CD14-positive monocyte (primary cell): Measurements from ENCODE around the gene KRT85. TPM values are rescaled to one million over a fixed set of nuclear protein-coding genes. Genes with fewer than 3 reads are reported as not detected.

ENCODE experiments used
- DNase-seq, 3 donors: peaks; one replicate each; pipeline ENCODE4 v3.0.0-alpha.2; 2011 to 2022
- H2AFZ ChIP-seq: 2 replicates; pipeline ENCODE4 v1.6.0; 2012; ENCODE audit warnings: mild to moderate bottlenecking, low read depth, low read length, inconsistent platforms; ENCODE audit not compliant: insufficient read depth, poor library complexity, severe bottlenecking
- H3K27ac ChIP-seq, 2 donors: 1 replicate in 1 of 2; 2 replicates in 1 of 2; pipeline ENCODE4 v1.5.1; 2012 to 2013; ENCODE audit warnings: low read length in 2 of 2, control low read depth in 1 of 2, inconsistent platforms in 1 of 2, low read depth in 1 of 2, mild to moderate bottlenecking in 1 of 2
- H3K27me3 ChIP-seq, 2 donors: one replicate each; pipeline versions ENCODE4 v1.6.0 to v1.6.1; 2011 to 2013; ENCODE audit warnings: low read length in 2 of 2; ENCODE audit not compliant: control insufficient read depth in 2 of 2, insufficient read depth in 2 of 2
- H3K36me3 ChIP-seq, 2 donors: replicated peaks in 1 of 2; 1 replicate in 1 of 2; 2 replicates in 1 of 2; pipeline versions ENCODE4 v1.5.1 to v1.6.1; 2012 to 2013; ENCODE audit warnings: low read length in 2 of 2, control low read depth in 1 of 2, inconsistent platforms in 1 of 2, mild to moderate bottlenecking in 1 of 2; ENCODE audit not compliant: insufficient read depth in 2 of 2, control insufficient read depth in 1 of 2
- H3K4me1 ChIP-seq, 2 donors: 1 replicate in 1 of 2; 2 replicates in 1 of 2; pipeline versions ENCODE4 v1.5.1 to v1.6.1; 2012 to 2013; ENCODE audit warnings: low read length in 2 of 2, control low read depth in 1 of 2, inconsistent platforms in 1 of 2, mild to moderate bottlenecking in 1 of 2, moderate library complexity in 1 of 2; ENCODE audit not compliant: insufficient read depth in 2 of 2, control insufficient read depth in 1 of 2
- H3K4me2 ChIP-seq: replicated peaks from 2 replicates; pipeline ENCODE3; 2012; ENCODE audit warnings: low read length, moderate library complexity, mild to moderate bottlenecking; ENCODE audit not compliant: poor library complexity, severe bottlenecking; ENCODE audit errors: extremely low read depth
- H3K4me3 ChIP-seq, 3 experiments: fragments of 200-600 bp in 1 of 3; sonication (generic) in 1 of 3; replicated peaks in 1 of 3; 1 replicate in 2 of 3; 2 replicates in 1 of 3; pipeline ENCODE4 v1.5.1; 2011 to 2013; ENCODE audit warnings: low read length in 3 of 3, mild to moderate bottlenecking in 3 of 3, control low read depth in 2 of 3, low read depth in 2 of 3, inconsistent platforms in 1 of 3, moderate library complexity in 1 of 3
- H3K79me2 ChIP-seq: 2 replicates; pipeline ENCODE4 v1.6.0; 2012; ENCODE audit warnings: mild to moderate bottlenecking, control low read depth, inconsistent platforms, low read length, moderate library complexity; ENCODE audit not compliant: insufficient read depth
- H3K9ac ChIP-seq: 2 replicates; pipeline ENCODE4 v1.6.0; 2017; ENCODE audit warnings: low read length, mild to moderate bottlenecking; ENCODE audit not compliant: insufficient read depth, poor library complexity, severe bottlenecking
- H3K9me3 ChIP-seq, 2 donors: replicated peaks in 1 of 2; 1 replicate in 1 of 2; 2 replicates in 1 of 2; pipeline versions ENCODE4 v1.5.1 to v1.6.1; 2012 to 2013; ENCODE audit warnings: low read length in 2 of 2, control low read depth in 1 of 2; ENCODE audit not compliant: control insufficient read depth in 1 of 2, insufficient read depth in 1 of 2
- H4K20me1 ChIP-seq: 2 replicates; pipeline ENCODE4 v1.6.0; 2012; ENCODE audit warnings: mild to moderate bottlenecking, low read length, control low read depth, moderate library complexity; ENCODE audit not compliant: insufficient read depth
- H3K27ac Mint-ChIP-seq, 7 donors: one replicate each; pipeline ENCODE4 v1.8.0; 2020; ENCODE audit warnings: mild to moderate bottlenecking in 7 of 7, mixed read lengths in 7 of 7, moderate library complexity in 6 of 7, inconsistent platforms in 2 of 7
- H3K27me3 Mint-ChIP-seq, 3 donors: one replicate each; pipeline ENCODE4 v1.8.0; 2021 to 2022; ENCODE audit warnings: low read depth in 3 of 3, mild to moderate bottlenecking in 3 of 3, mixed read lengths in 3 of 3, moderate library complexity in 3 of 3, inconsistent platforms in 1 of 3
- H3K36me3 Mint-ChIP-seq, 2 donors: one replicate each; pipeline ENCODE4 v1.8.0; 2020; ENCODE audit warnings: mixed read lengths in 2 of 2, inconsistent platforms in 1 of 2, mild to moderate bottlenecking in 1 of 2
- H3K4me1 Mint-ChIP-seq: one replicate; pipeline ENCODE4 v1.8.0; 2020; ENCODE audit warnings: mild to moderate bottlenecking, mixed read lengths
- H3K4me3 Mint-ChIP-seq, 2 donors: one replicate each; pipeline ENCODE4 v1.8.0; 2020; ENCODE audit warnings: mild to moderate bottlenecking in 2 of 2, mixed read lengths in 2 of 2, moderate library complexity in 1 of 2
- H3K9me3 Mint-ChIP-seq, 7 donors: one replicate each; pipeline ENCODE4 v1.8.0; 2020 to 2022; ENCODE audit warnings: mixed read lengths in 7 of 7, mild to moderate bottlenecking in 6 of 7, moderate library complexity in 6 of 7, inconsistent platforms in 2 of 7
- CTCF ChIP-seq: fragments of 200-600 bp; IDR thresholded peaks from one replicate; pipeline ENCODE4 v1.8.0; 2022; ENCODE audit warnings: antibody characterized with exemption, mild to moderate bottlenecking
- WGBS: methylation state at CpG from one replicate; pipeline ENCODE4 v1.1.5; 2013; ENCODE audit warnings: missing lambda C conversion rate; ENCODE audit not compliant: insufficient coverage; 5-methylcytosine and 5-hydroxymethylcytosine counted together
- intact Hi-C, 2 donors: fragments of 100-400 bp; cut with micrococcal nuclease; formaldehyde crosslinking; loops; one replicate each; pipeline versions ENCODE4 v1.15.0 to v1.15.1; 2023
- polyA plus RNA-seq, 3 donors: library from polyadenylated mRNA; depleted of rRNA in 1 of 3; unstranded in 2 of 3; stranded (reverse) in 1 of 3; fragments of 300-500 nt in 2 of 3; fragments of >200 nt in 1 of 3; fragmentation: Illumina TruSeq in 2 of 3; gene quantifications; 1 replicate in 2 of 3; 2 replicates in 1 of 3; pipeline ENCODE4 v1.2.3, GENCODE V29; 2012 to 2021

KRT85 gene
- polyA plus RNA-seq, 3 donors, result not detected

- H4K20me1 ChIP-seq, result no peaks in the 10 kb centered on the region
- intact Hi-C loops, result no loop called here
- no peak for TF ChIP-seq CTCF
- no peaks in the 10 kb centered on the region for H3K4me1 ChIP-seq
- H3K9me3 ChIP-seq, result no peaks in the 10 kb centered on the region
- no peak for DNase-seq
- H3K4me1 Mint-ChIP-seq, result no peaks in the 10 kb centered on the region
- peaks cover 1 to 13% (median 6%) of the 10 kb centered on the region in 3 donors for H3K27me3 Mint-ChIP-seq
- H3K36me3 Mint-ChIP-seq, result no peaks in the 10 kb centered on the region
- peaks cover 0 to 2% (median 0%) of the 10 kb centered on the region in 7 donors for H3K9me3 Mint-ChIP-seq
- H2AFZ ChIP-seq, result no peak overlapping the region
- no peak overlapping the region for H3K27ac ChIP-seq
- 100% methylated on average over 1 of the region's 3 CpGs for WGBS
- H3K9ac ChIP-seq, result no peak overlapping the region
- H3K79me2 ChIP-seq, result no peaks in the 10 kb centered on the region
- no peak overlapping the region for H3K4me3 Mint-ChIP-seq
- H3K27ac Mint-ChIP-seq, result no peak overlapping the region
- H3K4me2 ChIP-seq, result no peak overlapping the region
- H3K36me3 ChIP-seq, result no peaks in the 10 kb centered on the region
- no peaks in the 10 kb centered on the region for H3K27me3 ChIP-seq
- no peak overlapping the region for H3K4me3 ChIP-seq
These were observed 37.7 kb upstream of the KRT85 start for GRCh38 chr12:52404951-52405350.

- Histone ChIP-seq H3K79me2 (no peaks in the 10 kb centered on the region), H3K27me3 (no peaks in the 10 kb centered on the region), H4K20me1 (no peaks in the 10 kb centered on the region), H3K4me2 (no peak overlapping the region), H2AFZ (no peak overlapping the region), H3K4me3 (no peak overlapping the region), H3K4me1 (no peaks in the 10 kb centered on the region), H3K9ac (no peak overlapping the region), H3K27ac (no peak overlapping the region), H3K9me3 (no peaks in the 10 kb centered on the region), H3K36me3 (no peaks in the 10 kb centered on the region)
- peaks cover 3 to 11% (median 6%) of the 10 kb centered on the region in 3 donors for H3K27me3 Mint-ChIP-seq
- WGBS, result 98% methylated on average over 9 of the region's 9 CpGs
- H3K4me1 Mint-ChIP-seq, result no peaks in the 10 kb centered on the region
- H3K9me3 Mint-ChIP-seq, result peaks cover 0 to 2% (median 0%) of the 10 kb centered on the region in 7 donors
- no peaks in the 10 kb centered on the region for H3K36me3 Mint-ChIP-seq
- intact Hi-C loops, result no loop called here
- TF ChIP-seq CTCF, result no peak
- H3K27ac Mint-ChIP-seq, result no peak overlapping the region
- no peak for DNase-seq
- H3K4me3 Mint-ChIP-seq, result no peak overlapping the region
These were observed 36.3 kb upstream of the KRT85 start for GRCh38 chr12:52403561-52403960.
